ENCODE results near the gene PZP. TPM values are rescaled to one million over a fixed set of nuclear protein-coding genes. Genes with fewer than 3 reads are reported as not detected.
"Not testable (repeated sequence)": the region's sequence is repeated elsewhere in the genome, so short reads cannot be mapped to it uniquely, and the experiment has no call there.

The PZP gene
- polyA plus RNA-seq, 1 donor from 2014 or later: not detected

- Histone ChIP-seq H3K9ac (ENCODE audit: low read length) (no peak overlapping the region), H3K27me3 (ENCODE audit: insufficient read depth, low read depth, low read length) (no peaks in the 10 kb centered on the region), H2AFZ (ENCODE audit: low read depth, low read length) (no peak overlapping the region), H3K4me3 (ENCODE audit: low read length) (no peak overlapping the region), H3K4me2 (ENCODE audit: low read length) (no peak overlapping the region), H4K20me1 (ENCODE audit: insufficient read depth) (no peaks in the 10 kb centered on the region), H3K79me2 (replicated peaks; ENCODE audit: insufficient read depth, low read length) (no peaks in the 10 kb centered on the region), H3K9me2 (ENCODE audit: insufficient read depth, low read length) (no peaks in the 10 kb centered on the region), H3K27ac (ENCODE audit: low read length) (no peak overlapping the region), H3K36me3 (ENCODE audit: insufficient read depth, low read length) (no peaks in the 10 kb centered on the region), H3F3A (ENCODE audit: insufficient read depth, low read length, poor library complexity, severe bottlenecking) (no peaks in the 10 kb centered on the region), H3K9me3 (ENCODE audit: low read length) (no peaks in the 10 kb centered on the region)
- no peak for TF ChIP-seq EZH2 (IDR thresholded peaks at IDR 0.05; ENCODE audit: borderline replicate concordance, insufficient read depth, low read length, poor library complexity, severe bottlenecking)
- no peak for TF ChIP-seq TAF1 (IDR thresholded peaks at IDR 0.05; ENCODE audit: low read depth)
- TF ChIP-seq, protein P1, sequence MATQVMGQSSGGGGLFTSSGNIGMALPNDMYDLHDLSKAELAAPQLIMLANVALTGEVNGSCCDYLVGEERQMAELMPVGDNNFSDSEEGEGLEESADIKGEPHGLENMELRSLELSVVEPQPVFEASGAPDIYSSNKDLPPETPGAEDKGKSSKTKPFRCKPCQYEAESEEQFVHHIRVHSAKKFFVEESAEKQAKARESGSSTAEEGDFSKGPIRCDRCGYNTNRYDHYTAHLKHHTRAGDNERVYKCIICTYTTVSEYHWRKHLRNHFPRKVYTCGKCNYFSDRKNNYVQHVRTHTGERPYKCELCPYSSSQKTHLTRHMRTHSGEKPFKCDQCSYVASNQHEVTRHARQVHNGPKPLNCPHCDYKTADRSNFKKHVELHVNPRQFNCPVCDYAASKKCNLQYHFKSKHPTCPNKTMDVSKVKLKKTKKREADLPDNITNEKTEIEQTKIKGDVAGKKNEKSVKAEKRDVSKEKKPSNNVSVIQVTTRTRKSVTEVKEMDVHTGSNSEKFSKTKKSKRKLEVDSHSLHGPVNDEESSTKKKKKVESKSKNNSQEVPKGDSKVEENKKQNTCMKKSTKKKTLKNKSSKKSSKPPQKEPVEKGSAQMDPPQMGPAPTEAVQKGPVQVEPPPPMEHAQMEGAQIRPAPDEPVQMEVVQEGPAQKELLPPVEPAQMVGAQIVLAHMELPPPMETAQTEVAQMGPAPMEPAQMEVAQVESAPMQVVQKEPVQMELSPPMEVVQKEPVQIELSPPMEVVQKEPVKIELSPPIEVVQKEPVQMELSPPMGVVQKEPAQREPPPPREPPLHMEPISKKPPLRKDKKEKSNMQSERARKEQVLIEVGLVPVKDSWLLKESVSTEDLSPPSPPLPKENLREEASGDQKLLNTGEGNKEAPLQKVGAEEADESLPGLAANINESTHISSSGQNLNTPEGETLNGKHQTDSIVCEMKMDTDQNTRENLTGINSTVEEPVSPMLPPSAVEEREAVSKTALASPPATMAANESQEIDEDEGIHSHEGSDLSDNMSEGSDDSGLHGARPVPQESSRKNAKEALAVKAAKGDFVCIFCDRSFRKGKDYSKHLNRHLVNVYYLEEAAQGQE (IDR thresholded peaks at IDR 0.05; ENCODE audit: borderline replicate concordance): no peak
- TF ChIP-seq SMC3 (conservative IDR thresholded peaks at IDR 0.05; ENCODE audit: poor library complexity): no peak
- TF ChIP-seq POLR2AphosphoS5 (IDR thresholded peaks at IDR 0.05): no peak
- TF ChIP-seq, protein P2, sequence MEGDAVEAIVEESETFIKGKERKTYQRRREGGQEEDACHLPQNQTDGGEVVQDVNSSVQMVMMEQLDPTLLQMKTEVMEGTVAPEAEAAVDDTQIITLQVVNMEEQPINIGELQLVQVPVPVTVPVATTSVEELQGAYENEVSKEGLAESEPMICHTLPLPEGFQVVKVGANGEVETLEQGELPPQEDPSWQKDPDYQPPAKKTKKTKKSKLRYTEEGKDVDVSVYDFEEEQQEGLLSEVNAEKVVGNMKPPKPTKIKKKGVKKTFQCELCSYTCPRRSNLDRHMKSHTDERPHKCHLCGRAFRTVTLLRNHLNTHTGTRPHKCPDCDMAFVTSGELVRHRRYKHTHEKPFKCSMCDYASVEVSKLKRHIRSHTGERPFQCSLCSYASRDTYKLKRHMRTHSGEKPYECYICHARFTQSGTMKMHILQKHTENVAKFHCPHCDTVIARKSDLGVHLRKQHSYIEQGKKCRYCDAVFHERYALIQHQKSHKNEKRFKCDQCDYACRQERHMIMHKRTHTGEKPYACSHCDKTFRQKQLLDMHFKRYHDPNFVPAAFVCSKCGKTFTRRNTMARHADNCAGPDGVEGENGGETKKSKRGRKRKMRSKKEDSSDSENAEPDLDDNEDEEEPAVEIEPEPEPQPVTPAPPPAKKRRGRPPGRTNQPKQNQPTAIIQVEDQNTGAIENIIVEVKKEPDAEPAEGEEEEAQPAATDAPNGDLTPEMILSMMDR (IDR thresholded peaks at IDR 0.05; ENCODE audit: poor library complexity, severe bottlenecking): no peak
These were observed 33.1 kb upstream of the PZP start for GRCh38 chr12:9241301-9241700.

- no peaks in the 10 kb centered on the region for H3K27me3 ChIP-seq (ENCODE audit: insufficient read depth, low read depth, low read length)
- no peak overlapping the region for H2AFZ ChIP-seq (ENCODE audit: low read depth, low read length)
- H4K20me1 ChIP-seq (ENCODE audit: insufficient read depth): no peaks in the 10 kb centered on the region
- no peaks in the 10 kb centered on the region for H3K79me2 ChIP-seq (replicated peaks; ENCODE audit: insufficient read depth, low read length)
- H3K27ac ChIP-seq (ENCODE audit: low read length): no peak overlapping the region
- no peaks in the 10 kb centered on the region for H3K9me2 ChIP-seq (ENCODE audit: insufficient read depth, low read length)
- H3F3A ChIP-seq (ENCODE audit: insufficient read depth, low read length, poor library complexity, severe bottlenecking): no peaks in the 10 kb centered on the region
- no peak overlapping the region for H3K4me2 ChIP-seq (ENCODE audit: low read length)
- no peak overlapping the region for H3K9ac ChIP-seq (ENCODE audit: low read length)
- TF ChIP-seq SMC3 (conservative IDR thresholded peaks at IDR 0.05; ENCODE audit: poor library complexity) (no peak), POLR2AphosphoS5 (IDR thresholded peaks at IDR 0.05) (no peak), EZH2 (IDR thresholded peaks at IDR 0.05; ENCODE audit: borderline replicate concordance, insufficient read depth, low read length, poor library complexity, severe bottlenecking) (no peak), MXI1 (conservative IDR thresholded peaks at IDR 0.05; ENCODE audit: poor library complexity, severe bottlenecking) (no peak), EP300 (conservative IDR thresholded peaks at IDR 0.05; ENCODE audit: poor library complexity, severe bottlenecking) (no peak), TAF1 (IDR thresholded peaks at IDR 0.05; ENCODE audit: low read depth) (no peak), RAD21 (conservative IDR thresholded peaks at IDR 0.05) (no peak)
- TF ChIP-seq, protein P1 (IDR thresholded peaks at IDR 0.05; ENCODE audit: borderline replicate concordance): no peak
- TF ChIP-seq, protein P2 (IDR thresholded peaks at IDR 0.05; ENCODE audit: poor library complexity, severe bottlenecking): no peak
- no peaks in the 10 kb centered on the region for H3K36me3 ChIP-seq (ENCODE audit: insufficient read depth, low read length)
- no peak overlapping the region for H3K4me3 ChIP-seq (ENCODE audit: low read length)
- no peaks in the 10 kb centered on the region for H3K9me3 ChIP-seq (ENCODE audit: low read length)
These were observed 32.6 kb upstream of the PZP start for GRCh38 chr12:9240776-9241175.

DNA sequence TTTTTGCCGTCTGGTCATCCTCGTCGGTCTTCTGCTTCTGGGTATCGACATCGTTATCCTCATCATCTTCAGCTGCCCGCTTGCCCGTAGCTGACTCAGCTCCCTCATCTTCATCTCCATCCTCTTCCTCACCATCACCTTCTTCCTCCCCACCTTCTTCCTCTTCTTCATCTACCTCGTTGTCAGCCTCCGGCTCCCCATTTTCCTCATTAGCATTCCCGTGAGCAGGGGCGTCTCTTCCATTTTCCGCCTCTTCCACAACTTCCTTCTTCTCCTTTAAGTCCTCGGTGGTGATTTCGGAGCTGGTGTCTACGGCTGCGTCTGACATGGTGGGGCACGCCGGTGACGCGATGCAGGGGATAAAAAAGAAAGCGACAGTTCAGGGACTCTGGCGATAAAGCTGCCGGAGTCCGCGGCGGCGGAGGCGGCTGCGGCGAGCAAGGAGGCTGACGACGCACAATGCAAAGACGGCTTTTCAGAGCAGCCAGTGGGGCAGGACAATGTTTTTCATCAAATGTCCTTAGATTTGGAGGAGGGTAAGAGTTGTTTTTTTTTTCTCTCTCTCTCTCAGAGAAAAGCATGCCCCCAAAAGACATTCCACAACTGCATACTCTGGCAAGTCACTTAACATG is 31.9 kb upstream of the PZP start:
- not testable (repeated sequence) for H3K9ac ChIP-seq (ENCODE audit: low read length); H3K27me3 ChIP-seq (ENCODE audit: insufficient read depth, low read depth, low read length); H2AFZ ChIP-seq (ENCODE audit: low read depth, low read length); H4K20me1 ChIP-seq (ENCODE audit: insufficient read depth); H3K36me3 ChIP-seq (ENCODE audit: insufficient read depth, low read length); H3K9me3 ChIP-seq (ENCODE audit: low read length); H3K9me2 ChIP-seq (ENCODE audit: insufficient read depth, low read length); H3K27ac ChIP-seq (ENCODE audit: low read length); H3K4me2 ChIP-seq (ENCODE audit: low read length); H3K4me3 ChIP-seq (ENCODE audit: low read length); H3F3A ChIP-seq (ENCODE audit: insufficient read depth, low read length, poor library complexity, severe bottlenecking); H3K79me2 ChIP-seq (replicated peaks; ENCODE audit: insufficient read depth, low read length)
